HG03342 (cell line): ENCODE results near the gene PRR23E.

Experiments
- ATAC-seq: cut with Tn5 transposase; IDR thresholded peaks from one replicate; pipeline ENCODE4 v1.9.1; 2021; ENCODE audit warnings: mild to moderate bottlenecking, moderate library complexity; ENCODE audit not compliant: unreplicated experiment

PRR23E gene, protein sequence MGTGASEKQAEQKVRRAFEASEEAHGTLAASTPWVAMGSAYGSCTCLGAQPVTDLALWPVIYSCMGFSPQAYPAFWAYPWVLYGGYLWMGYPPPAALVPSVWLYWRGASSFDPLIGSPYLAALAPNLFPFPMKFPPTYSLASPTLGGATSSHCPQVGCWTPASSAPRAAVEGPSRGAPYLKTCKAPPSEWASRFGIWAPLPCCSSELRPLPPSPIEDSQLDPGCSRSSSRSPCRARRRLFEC

DNA sequence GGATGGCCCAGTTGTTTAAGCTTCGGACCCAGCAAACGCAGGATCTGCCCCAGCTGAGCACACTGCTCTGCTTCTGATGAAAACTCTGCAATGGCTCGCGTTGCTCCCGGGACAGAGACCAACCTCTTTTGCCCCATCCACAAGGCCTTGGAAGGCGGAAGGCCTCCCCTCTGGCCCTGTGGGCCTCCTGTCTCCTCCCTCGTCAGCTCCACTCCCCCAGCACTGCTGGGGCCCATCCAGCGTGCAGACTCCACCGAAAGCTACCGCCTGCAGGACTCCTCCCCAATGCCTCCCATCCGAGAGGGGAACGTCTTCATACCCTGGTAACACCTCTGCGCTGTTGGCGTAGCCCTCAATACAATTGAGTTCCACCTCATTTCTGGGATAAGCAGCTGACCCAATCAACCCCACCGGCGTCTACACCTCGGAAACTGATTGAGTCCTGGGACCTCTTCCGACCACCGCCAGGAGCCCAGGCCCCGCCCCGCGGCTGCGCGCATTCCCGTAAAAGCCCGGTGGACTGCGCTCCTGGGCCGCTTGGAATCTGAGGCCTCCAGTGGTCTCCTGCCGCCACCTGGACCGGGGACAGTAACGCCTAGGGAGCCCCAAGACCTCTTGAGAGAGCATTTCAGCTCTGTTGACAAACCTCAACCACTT lies at the start of gene PRR23E:
Gene PRR23E (plus strand): TSS at position 556 of the 657 bp plus-strand sequence. CDS start 3,555 bp downstream, outside the sequence.
- ATAC-seq: no peak

DNA sequence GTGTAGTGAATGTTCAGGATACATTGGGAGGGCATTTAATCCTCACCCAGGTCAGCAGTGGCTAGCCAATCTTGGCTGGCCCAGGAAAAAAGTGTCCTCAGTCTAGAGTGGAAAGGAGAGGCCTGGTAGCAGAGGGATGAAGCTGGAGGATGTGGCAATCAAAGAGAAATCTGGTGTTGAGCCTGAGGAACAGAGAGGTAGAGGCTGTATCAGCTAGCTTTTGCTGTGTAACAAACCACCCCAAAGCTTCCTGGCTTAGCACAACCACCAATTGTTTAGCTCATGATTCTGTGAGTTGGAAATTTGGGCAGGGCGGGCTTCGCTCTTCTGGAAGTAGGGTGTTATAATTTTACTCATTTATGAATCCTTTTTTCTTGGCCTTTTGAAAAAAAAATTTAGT lies 49.8 kb upstream of the PRR23E start:
- no peak for ATAC-seq

DNA sequence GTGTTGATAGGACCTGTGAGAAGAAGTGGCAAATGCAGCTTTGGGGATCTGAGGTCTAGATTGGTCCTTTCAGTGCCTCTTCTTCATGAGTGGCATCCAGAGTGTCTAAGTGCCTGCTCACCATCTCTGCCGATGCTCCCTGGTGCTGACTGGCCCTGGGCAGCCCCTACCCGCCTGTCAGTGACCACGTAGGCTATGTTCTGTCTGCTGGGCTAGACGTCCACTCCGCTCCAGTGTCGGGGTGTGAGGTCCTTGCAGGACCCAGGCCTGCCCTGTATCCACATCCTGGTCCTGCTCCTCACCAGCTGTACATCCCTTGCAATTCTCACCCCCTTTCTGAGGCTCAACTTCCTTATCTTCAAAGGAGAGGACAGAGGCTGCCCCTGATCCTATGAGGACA lies 48.3 kb upstream of the PRR23E start:
- ATAC-seq: no peak

DNA sequence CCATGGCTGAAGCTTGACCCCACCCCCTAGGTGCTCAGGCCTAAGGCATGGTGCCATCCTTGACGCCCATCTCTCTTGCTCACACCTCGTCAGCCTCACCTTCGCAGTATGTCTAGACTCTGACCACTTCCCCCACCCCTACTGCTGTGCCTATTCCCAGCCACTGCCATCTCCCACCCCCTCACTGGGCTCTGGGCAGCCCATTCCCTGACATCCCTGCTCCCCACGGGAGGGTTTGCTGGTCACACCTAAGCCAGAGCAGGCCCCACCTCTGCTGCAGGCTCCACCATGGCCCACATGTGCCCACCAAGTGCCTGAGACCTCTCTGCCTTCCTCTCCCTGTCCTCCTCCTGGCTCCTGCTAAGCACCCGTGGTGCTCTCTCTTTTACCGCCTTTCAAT lies 47.7 kb upstream of the PRR23E start:
- ATAC-seq: no peak

DNA sequence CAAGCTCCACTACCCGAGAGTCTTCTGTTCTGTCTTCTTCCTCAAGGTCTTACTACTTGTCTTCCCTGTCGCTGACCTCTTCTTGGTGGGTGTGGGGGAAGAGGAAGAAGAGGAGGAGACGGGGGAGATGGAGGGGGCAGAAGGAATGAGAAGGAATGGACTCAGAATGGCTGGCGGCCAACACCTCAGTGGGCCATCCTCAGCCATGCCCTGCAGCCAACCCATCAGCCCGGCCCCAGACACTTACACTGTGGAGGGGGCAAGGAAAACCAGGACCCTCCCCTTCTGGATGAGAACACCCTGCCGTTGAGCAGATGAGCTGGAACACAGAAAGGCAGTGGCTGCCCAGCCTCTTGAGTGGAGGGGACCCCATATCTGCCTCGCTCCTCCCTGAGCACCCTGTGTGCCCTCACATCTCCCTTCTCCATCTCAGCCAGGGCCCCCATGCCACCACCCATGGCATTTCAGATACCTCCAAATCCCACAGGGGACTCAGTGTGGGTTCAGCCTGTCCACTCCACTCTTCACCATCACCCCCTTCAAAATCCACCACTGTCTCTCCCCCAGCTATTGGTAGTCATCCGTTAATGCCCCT lies 45.5 kb upstream of the PRR23E start:
- no peak for ATAC-seq

DNA sequence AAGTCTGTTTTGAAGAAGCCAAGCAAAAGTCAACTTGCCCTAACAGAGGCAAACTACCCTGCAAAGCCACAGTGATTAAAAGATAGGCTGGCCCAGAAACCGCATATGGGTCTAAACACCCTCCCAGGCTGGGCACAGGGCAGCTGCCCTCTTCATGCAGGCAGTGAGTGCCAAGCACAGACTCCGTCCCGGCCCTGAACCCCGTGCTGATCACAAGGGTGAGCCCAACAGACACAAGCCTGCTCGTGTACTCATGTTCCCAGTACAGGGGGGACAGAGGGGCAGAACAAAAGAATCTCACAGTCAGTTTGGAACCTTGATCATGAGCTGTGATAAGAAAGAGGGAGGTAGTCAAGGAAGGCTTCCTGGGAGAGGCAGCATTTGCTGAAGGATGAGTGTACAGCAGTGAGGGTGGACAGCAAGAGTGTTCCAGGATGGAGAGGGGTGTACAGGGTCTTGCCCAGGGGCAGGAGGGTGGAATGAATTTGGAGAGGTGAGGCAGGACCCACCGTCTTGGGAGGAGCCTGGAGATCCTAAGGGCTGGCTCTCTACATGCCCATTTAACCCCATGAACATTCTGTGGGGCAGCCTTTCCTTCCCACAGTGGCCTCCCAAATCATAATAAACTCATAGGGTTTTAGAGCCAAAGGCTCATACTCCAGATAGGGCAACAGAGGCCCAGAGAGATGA lies 43.2 kb upstream of the PRR23E start:
- ATAC-seq: no peak

DNA sequence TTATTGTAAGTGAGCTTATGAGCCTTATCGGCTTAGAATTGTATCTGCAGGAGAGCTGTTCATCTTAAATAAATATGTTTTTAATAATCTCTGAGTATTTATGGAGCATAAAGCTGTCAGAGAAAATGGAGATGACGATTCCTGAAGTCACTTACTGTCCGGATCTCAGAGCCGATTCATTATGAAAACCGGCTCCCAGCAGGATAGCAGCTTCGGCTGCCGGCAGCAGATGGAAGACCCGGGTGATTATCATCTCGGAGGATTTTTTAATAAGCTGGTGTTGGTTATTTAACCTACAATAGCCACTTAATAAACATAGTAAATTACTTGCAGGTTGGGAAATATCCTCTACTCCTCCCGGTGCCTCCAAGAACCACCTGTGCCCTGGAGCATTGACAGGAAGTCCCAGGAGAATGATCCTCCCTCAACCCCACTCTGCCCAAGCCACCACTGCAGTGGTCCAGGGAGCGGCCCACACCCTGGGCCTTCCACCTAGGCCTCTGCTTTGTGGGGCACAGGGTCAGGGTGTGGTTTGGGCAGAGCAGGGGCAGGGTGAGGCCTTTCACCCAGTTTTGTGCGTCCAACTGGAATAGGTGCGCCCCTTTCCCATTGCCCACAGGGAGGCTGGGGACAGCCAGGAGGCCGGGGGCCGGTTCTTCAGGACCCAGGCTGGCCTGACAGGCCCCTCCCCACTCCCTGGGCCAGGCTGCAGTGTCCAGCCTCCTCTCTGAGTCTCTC lies 42.2 kb upstream of the PRR23E start:
- no peak for ATAC-seq

DNA sequence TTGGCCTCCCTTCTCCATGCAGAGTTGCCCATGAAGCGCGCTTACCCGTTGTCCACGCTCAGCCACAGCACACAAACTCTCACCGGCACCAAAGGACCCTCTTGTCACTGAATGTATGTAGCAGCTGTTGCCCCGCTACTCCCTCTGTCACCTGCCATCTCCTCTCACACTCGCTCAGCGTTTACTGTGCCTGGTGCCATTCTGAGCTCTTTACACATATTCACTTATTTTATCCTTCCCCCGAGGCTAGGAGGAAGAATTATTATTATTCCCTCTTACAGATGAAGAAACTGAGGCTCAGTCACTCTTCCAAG lies 41.7 kb upstream of the PRR23E start:
- ATAC-seq: no peak

DNA sequence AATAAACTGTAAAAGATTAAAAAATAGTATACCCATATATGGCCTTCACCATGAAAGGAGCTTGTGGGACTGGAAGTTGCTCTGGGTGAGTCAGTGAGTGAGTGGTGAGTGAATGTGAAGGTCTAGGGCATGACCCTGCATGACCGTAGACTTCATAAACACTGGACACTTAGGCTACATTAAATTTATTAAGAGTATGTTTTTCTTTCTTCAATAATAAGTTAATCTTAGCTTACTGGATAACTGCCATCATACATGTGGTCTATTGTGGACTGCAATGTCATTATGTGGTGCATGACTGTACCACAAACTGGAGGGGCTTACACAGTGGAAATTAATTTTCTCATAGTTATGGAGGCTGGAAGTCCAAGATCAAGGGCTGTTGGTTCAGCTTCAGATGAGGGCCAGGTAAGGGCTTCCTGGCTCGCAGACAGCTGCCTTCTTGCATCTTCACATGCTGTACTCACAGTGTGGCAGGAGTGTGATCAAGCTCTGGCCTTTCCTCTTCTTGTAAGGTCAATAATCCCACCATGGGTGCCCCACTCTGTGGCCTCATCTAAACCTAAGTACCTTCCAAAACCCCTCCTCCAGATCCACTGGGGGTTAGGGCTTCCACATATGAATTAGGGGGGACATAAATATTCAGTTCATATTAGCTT lies 40.8 kb upstream of the PRR23E start:
- ATAC-seq: no peak

DNA sequence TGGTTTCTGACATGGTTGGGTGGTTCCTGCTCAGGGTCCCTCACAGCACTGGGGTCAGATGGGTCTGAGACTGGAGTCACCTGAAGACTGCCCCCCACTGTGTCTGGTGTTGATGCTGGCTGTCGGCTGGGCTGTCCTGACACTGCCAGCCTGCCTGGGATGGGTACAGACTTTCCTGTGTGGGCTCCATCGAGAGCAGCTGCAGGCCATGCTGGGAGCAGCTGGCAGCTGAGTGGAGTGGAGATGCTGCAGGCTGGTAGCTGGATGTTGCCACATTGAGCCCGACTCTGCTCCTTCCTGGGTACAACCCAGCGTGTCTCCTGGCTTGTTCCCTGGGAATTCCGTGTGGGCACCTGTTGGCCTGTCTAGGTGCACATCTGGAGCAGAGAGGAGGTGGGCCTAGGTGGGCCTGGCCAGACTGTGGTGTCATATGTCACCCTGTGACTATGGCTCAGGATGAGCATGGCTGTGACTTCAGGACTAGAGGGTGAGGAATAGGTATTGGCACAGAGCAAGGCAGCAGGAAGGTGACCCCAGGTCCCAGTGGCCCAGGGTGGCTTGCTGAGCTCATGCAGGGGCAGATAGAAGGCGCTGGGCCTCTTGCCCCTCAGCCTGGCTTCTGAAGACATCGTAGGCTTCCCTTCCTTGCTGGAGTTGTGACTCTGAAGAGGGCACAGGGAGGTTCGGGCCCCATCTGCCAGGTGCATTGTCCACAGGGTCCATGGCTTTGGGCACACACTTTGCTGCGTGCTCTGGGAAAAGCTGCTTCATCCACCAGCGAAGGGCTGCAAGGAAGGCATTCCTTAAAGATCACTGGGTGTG lies 40.0 kb upstream of the PRR23E start:
- ATAC-seq: no peak

DNA sequence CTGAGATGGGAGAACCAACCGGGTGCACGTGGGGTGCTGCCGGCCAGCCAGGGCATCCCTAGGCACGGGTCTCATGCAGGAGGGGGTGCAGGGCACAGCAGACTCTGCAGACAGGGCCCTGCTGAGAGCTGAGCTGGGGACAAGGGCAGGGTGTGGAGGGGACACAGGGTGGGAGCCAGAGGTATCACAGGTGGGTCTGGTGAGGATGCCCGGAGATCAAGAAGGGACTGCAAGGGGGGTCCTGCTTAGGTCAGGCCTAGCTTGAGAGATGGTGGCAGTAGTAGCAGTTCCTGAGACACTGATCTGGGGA lies 39.5 kb upstream of the PRR23E start:
- ATAC-seq: no peak

DNA sequence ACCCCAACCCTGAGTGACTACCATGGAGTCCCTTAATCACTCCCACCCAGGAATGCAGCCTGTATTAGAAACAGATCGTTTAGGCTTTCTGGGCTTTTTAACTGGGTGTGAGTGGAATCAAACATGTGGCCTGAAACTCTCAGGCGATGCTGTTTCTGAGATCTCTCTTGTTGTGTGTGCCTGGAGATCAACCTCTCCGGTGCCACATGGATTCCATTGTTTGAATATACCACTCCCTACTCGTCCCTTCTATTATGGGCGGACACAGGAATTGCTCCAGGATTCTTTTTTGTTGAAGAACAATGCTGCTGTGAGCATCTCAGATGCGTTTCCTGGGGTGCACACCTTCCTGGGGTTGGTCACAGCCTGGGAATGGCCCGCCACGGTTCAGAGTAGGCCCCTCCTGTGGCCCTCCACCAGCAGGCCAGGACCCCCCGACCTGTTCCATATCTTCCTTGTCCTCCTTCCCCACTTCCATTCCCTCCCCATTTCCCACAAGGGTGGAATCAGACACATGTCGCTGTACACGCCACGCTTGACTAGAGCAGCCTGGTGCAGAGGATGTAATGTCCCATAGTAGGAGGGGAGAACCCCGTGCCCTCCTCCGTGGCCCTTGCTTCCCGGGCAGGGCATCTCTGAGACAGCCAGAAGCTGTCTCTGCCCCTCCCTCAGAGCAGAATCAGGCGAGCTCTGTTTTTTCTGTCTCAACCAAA lies 36.4 kb upstream of the PRR23E start:
- no peak for ATAC-seq

DNA sequence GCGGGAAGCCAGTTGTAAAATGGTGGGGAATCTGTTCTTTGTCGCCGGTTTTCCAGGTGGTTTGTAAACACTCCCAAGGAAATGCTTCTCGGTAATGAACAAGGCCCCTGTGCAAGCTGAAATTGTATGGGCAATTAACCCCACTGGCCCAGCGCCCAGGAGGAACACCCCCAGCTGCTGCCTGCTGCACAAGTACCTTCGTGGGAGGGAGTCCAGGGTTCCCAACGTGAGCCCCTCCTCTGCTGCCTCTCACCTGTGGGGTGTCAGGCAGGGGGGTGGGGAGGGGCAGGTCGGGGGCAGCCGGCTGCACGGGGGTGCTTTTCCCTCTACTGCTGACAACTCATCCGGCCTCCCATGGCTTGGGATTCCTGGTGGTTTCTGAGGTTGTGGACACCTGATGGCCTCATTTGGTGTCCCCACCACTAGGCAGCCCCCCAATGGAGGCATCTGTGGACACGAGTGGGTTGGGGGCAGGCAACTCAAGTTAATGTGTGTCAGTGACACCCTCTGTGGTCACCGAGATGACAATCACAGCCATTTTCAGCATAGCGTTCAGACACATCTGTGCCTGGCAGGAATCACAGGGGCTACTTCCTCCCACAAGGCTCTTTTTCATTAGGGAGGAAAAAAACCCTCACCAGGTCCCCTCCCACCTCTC lies 35.6 kb upstream of the PRR23E start:
- ATAC-seq: no peak

DNA sequence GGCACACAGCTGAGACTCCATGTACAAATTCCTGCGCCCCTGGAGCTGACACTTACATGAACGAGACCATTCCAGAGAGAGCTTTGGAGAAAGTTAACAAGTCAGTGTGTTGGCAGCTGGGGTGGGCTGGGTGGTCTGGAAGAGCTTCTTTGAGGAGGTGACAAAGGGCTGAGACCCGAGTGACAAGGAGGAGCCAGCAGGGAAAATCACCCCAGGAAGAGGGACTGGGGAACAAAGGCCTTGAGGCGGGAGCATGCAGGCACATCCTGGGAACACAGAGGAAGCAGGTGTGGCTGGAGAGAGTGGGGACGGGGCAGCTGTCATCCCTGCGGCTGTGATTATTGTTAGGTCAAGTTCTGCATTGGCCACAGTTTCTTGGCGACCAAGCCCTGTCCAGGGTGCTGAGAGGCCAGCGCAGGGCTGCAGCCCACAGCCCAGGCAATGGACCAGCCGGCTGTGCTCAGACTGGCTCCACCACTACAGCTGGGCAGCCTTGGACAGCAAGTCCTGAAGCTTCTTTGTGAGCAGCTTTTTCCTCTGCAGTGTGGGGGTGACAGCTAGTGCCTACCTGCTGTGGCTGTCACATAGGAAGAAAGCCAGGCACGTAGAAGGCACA lies 34.2 kb upstream of the PRR23E start:
- no peak for ATAC-seq

DNA sequence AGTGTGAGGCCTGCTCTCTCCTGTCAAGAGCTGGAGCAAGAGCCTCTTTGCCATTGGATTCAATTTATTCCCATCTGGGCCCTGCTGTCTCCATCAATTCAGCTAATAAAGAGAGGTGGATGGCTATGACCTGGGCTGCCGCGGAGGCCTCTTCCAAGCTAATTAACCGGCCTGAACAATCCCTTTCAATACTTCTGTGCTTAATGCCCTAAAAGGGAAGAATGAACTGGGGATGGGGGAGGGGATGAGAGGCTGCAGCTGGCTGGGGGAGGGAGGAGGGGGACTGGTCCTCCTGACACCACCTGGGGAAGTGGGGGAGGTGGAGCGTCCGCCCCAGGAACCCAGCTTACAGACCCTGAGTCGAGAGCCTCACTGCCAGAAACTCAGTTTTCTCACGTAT lies 33.4 kb upstream of the PRR23E start:
- no peak for ATAC-seq

DNA sequence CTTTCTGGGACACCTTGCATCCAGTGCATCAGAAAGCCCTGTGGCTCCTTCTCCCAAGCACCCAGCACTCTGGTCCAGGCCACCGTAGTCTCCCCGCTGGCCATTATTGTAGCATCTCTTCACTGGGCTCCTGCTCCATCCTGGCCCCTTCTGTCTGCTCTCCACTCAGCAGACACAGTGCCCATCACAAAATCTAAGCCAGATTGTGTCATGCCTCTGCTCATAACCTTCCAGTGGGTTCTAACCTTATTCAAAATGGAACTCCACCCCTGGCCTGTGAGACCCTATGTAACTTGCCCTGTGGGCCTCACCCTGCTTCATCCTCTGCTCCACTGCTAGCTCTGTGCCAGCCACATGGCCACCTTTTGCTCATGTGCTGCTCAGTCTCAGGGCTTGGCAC lies 31.7 kb upstream of the PRR23E start:
- ATAC-seq: no peak

DNA sequence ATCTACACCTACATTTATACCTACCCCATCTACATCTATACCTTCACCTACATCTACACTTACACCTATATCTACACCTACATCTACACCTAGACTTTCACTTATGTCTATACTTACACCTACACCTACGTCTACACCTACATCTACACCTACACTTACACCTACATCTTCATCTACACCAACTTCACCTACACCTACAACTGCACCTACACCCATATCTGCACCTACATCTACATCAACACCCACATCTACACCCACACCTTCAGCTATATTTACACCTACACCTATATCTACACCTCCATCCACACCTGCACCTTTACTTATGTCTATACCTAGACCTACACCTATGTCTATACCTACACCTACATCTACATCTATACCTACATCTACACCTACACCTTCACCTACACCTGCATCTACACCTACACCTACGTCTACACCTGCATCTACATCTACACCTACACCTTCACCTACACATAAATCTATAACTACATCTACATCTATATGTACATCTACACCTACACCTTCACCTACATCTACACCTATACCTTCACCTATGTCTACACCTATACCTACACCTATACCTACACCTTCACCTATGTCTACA lies 30.9 kb upstream of the PRR23E start:
- ATAC-seq: no peak

DNA sequence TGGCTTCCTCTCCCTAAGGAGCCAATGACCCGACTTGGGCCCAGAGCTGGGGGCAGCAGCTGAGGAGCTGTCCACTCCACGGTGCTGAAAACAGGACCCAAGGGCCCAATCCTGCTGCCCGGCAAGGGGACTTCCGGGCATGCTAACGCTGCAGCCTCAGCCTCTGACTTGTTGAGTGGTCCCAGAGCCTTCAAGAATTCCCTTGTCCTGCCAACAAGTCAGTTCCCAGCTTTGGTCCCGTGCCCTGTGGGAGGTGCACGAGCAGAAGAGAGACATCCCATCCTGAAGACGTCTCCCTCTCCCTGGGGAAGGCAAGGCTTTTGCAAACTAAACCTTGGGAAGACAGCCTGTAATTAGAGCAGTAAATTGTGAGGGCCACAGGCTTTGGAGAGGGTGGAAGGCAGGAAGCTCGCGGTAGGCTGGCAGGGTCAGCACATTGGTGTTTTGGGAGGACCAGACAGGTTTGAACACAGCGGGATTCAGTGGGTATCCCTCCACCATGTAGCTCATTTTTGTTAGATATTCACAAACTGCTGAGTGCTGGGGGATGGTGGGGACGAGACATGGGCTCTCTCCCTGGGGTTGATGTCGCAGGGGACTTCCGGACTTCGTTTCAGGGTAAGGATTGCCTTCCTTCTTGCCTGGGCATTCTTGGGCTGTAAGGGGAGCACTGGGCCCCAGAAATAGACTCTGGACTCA lies 29.8 kb upstream of the PRR23E start:
- ATAC-seq: no peak
